ENCODE measurements around the gene OVAAL. TPM values are rescaled to one million over a fixed set of nuclear protein-coding genes. Genes with fewer than 3 reads are reported as not detected.

The OVAAL gene
- total and polyA plus RNA-seq, 9 of the 15 experiments (the other 6 are each of a cell fraction or from before 2014, with no cell fraction given): 0.04 to 0.18 (median 0.08) TPM; not detected in 4

DNA sequence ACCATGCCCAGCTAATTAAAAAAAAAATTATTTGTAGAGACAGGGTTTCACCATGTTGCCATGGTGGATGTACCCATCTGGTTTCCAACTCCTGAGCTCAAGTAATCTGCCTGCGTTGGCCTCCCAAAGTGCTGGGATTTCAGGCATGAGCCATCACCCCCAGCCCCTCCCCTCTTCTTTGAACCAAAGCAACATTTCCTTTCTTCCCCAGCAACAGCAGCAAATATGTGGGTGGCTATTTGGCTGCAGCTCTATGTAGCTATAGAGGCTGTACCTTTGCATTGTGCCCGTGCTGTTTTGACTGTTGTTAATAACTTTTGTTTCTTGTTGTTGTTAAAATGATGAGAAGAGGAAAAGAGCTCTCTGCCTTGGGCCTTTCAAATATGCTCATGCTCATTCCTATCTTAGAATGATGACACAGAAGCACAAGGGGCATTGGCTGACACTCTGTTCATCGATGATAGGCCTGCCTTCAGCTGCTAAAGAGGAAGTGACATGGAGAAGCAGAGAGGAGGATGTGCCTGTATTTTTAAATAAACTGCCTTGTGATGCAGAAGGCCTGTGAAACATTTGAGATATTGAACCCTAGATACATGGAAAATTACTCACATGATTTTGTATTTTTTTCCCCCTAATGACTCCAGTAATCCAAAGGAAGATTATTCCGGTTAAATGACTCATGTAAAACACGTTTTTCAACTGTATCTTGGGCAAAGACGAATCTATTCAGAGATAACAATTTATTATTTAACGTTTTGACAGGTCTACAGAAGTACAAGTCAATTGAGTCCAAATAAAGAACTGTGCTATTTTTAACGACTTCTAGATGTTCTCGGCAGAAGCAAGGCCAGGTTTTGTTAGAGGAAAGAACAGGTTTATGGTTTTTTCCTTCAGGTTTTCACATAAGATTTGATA is 52.5 kb downstream of the OVAAL start (continued):
- TF ChIP-seq AFF1 (IDR thresholded peaks at IDR 0.05; ENCODE audit: low read depth in 1 of 2, partially characterized antibody in 2 of 2) (peak; percentile 17 to 77), L3MBTL2 (IDR thresholded peaks at IDR 0.05) (peak; percentile 92), CXXC5 (CRISPR knock-in tag; IDR thresholded peaks at IDR 0.05) (peak; percentile 42; the same call in 1 of the 2 replicates), BMI1 (IDR thresholded peaks at IDR 0.05; ENCODE audit: low read length) (no peak), HNRNPUL1 (IDR thresholded peaks at IDR 0.05; ENCODE audit: low read length) (no peak), ZNF239 (CRISPR knock-in tag; IDR thresholded peaks at IDR 0.05) (no peak), MEF2D (tag; conservative IDR thresholded peaks at IDR 0.05; ENCODE audit: low read depth) (peak; percentile 92), PHF8 (IDR thresholded peaks at IDR 0.05; ENCODE audit: borderline replicate concordance, low read length) (peak; percentile 35; the same call in 1 of the 2 replicates), MEF2A (IDR thresholded peaks at IDR 0.05; ENCODE audit: control insufficient read depth, low read depth, low read length) (peak; percentile 41), CGGBP1 (CRISPR knock-in tag; IDR thresholded peaks at IDR 0.05) (no peak), ZBTB7A (IDR thresholded peaks at IDR 0.05; ENCODE audit: borderline replicate concordance, control insufficient read depth, low read depth, low read length) (0 out of 2 replicates have a peak, but pooled peaks have one; percentile 24), TAF1 (IDR thresholded peaks at IDR 0.05; ENCODE audit: control insufficient read depth, extremely low read depth, insufficient read depth, low read length, severe bottlenecking) (peak; percentile 45), HIVEP1 (CRISPR knock-in tag; IDR thresholded peaks at IDR 0.05) (0 out of 2 replicates have a peak, but pooled peaks have one; percentile 29), NR4A1 (CRISPR knock-in tag; IDR thresholded peaks at IDR 0.05) (no peak), NR4A1 (tag; IDR thresholded peaks at IDR 0.05) (peak; percentile 49; the same call in 1 of the 2 replicates), TAL1 (IDR thresholded peaks at IDR 0.05) (peak; percentile 78), ZNF584 (CRISPR knock-in tag; IDR thresholded peaks at IDR 0.05; ENCODE audit: low read depth) (peak; percentile 51; the same call in 1 of the 2 replicates), DDX20 (tag; IDR thresholded peaks at IDR 0.05; ENCODE audit: low read depth) (peak; percentile 45), RFX5 (IDR thresholded peaks at IDR 0.05; ENCODE audit: low read depth, low read length) (0 out of 2 replicates have a peak, but pooled peaks have one; percentile 51)
- TF ChIP-seq, protein P1, sequence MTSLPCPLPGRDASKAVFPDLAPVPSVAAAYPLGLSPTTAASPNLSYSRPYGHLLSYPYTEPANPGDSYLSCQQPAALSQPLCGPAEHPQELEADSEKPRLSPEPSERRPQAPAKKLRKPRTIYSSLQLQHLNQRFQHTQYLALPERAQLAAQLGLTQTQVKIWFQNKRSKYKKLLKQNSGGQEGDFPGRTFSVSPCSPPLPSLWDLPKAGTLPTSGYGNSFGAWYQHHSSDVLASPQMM (CRISPR knock-in tag; IDR thresholded peaks at IDR 0.05): no peak
- TF ChIP-seq, protein P2, sequence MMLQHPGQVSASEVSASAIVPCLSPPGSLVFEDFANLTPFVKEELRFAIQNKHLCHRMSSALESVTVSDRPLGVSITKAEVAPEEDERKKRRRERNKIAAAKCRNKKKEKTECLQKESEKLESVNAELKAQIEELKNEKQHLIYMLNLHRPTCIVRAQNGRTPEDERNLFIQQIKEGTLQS (IDR thresholded peaks at IDR 0.05): peak; percentile 94
- TF ChIP-seq, protein P2 (CRISPR knock-in tag; conservative IDR thresholded peaks at IDR 0.05): peak; percentile 45; the same call in 1 of the 2 replicates
